Measurements from ENCODE around the gene RNF19B.

Gene RNF19B

DNA sequence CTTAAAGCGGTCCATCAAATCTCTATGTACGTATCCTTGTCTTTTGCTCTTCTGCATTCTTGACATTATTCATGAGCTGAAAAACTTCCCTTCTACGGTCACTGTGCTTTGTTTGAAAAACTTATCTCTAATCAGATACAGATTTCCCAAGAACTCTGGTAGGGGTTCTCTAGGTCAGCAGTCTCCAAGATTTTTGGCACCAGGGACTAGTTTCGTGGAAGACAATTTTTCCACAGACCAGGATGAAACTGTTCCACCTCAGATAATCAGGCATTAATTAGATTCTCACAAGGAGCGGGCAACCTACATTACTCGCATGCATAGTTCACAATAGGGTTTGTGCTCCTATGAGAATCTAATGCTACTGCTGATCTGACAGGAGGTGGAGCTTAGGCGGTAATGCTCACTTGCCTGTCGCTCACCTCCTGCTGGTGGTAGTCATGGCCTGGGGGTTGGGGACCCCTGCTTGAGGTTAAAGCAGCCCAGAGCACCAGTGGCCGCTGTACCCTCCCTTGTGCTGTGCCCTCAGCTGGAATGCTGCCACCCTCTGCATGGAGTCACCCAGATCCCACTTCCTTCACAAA is 41.3 kb upstream of the RNF19B start:
- DNase-seq (ENCODE audit: insufficient read length, low spot score) (no peak), FAIRE-seq (no peak)
- TF ChIP-seq POLR2A (IDR thresholded peaks at IDR 0.05; ENCODE audit: low read depth, low read length) (no peak), POLR2AphosphoS5 (IDR thresholded peaks at IDR 0.05; ENCODE audit: low read depth, low read length) (no peak), POU2F2 (IDR thresholded peaks at IDR 0.05; ENCODE audit: low read depth, low read length) (no peak), PAX5 (IDR thresholded peaks at IDR 0.05; ENCODE audit: insufficient read depth, low read length, severe bottlenecking) (no peak), TAF1 (IDR thresholded peaks at IDR 0.05; ENCODE audit: low read depth, low read length) (no peak), SPI1 (IDR thresholded peaks at IDR 0.05; ENCODE audit: low read depth, low read length) (no peak)

DNA sequence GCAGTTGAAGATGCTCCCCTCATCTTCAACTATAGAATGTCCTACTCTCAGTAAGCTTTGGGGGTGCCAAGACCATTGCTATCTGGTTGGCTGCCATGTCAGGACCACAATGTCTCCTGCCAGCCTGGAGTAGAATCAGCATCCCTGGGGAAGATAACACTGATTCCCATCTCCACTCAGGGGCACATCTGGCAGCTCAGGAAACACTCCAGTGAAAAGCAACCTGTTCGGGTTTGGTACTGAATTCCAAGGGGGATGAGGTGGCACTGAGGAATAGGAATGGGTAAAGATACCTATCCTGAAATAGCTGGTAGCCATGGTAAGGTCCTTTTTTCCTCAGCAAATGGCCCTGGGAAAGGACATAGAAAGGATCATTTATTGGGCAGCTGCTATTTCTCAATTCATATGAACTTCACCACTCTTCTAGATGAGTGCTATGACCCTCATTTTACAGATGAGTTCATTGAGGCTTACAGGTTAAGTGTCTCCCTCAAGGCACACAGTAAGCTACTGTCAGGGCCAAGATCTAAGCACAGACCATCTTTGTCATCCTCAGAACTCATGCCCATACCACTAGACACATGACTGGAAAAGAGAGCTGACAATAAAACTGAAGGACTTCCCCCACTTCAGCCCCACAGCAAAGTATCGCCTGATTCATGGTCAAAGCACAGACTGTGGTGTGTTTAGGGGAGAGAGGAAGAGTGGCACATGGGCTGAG is 40.7 kb upstream of the RNF19B start:
- no peak for DNase-seq (ENCODE audit: insufficient read length, low spot score)
- FAIRE-seq: no peak
- no peak for TF ChIP-seq POLR2A (IDR thresholded peaks at IDR 0.05; ENCODE audit: low read depth, low read length)
- TF ChIP-seq SPI1 (IDR thresholded peaks at IDR 0.05; ENCODE audit: low read depth, low read length): no peak
- no peak for TF ChIP-seq POU2F2 (IDR thresholded peaks at IDR 0.05; ENCODE audit: low read depth, low read length)
- TF ChIP-seq PAX5 (IDR thresholded peaks at IDR 0.05; ENCODE audit: insufficient read depth, low read length, severe bottlenecking): no peak
- TF ChIP-seq TAF1 (IDR thresholded peaks at IDR 0.05; ENCODE audit: low read depth, low read length): no peak
- TF ChIP-seq POLR2AphosphoS5 (IDR thresholded peaks at IDR 0.05; ENCODE audit: low read depth, low read length): 0 out of 2 replicates have a peak, but pooled peaks have one; percentile 25

DNA sequence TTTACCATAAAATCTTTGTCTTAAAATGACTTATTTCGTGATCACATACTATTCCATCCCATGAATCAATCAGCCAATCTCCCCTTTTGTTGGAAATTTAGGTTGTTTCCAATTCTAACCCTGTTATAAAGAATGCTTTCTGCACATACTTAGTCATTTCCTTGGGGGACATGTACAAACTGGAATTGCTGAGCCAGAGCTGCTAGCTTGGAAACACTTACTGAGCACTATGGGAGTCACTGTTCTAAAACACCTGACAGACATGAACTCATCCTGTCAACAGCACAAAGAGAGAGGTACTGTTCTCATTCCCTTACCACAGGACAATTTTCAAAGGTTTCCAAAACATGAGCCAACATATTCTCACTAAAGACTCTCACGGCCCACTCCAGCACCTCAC is 40.0 kb upstream of the RNF19B start:
- no peak for DNase-seq (ENCODE audit: insufficient read length, low spot score)
- TF ChIP-seq TAF1 (IDR thresholded peaks at IDR 0.05; ENCODE audit: low read depth, low read length): no peak
- TF ChIP-seq PAX5 (IDR thresholded peaks at IDR 0.05; ENCODE audit: insufficient read depth, low read length, severe bottlenecking): no peak
- TF ChIP-seq POU2F2 (IDR thresholded peaks at IDR 0.05; ENCODE audit: low read depth, low read length): no peak
- TF ChIP-seq SPI1 (IDR thresholded peaks at IDR 0.05; ENCODE audit: low read depth, low read length): no peak
- TF ChIP-seq POLR2A (IDR thresholded peaks at IDR 0.05; ENCODE audit: low read depth, low read length): no peak
- TF ChIP-seq POLR2AphosphoS5 (IDR thresholded peaks at IDR 0.05; ENCODE audit: low read depth, low read length): no peak
- FAIRE-seq: no peak

DNA sequence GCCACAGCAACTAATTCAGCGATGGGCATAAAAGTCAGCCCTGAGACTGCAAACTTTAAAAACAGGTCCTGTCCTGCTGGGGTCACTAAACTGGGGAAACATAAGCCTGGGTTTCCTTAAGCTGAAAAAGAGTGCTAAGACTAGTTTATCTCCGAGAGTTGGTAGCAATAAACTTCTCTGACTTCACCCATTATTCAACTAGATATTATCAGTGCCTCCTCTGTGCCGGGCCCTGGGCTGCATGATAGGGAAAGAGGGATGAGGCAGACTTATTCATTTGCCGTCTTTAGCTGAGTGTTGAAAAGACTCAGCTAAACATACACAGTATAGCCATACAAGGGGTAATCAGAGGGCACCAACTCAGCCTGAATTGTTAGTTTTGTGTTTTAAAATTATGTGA is 39.0 kb upstream of the RNF19B start:
- no peak for DNase-seq (ENCODE audit: insufficient read length, low spot score)
- no peak for TF ChIP-seq POU2F2 (IDR thresholded peaks at IDR 0.05; ENCODE audit: low read depth, low read length)
- no peak for TF ChIP-seq POLR2A (IDR thresholded peaks at IDR 0.05; ENCODE audit: low read depth, low read length)
- TF ChIP-seq SPI1 (IDR thresholded peaks at IDR 0.05; ENCODE audit: low read depth, low read length): no peak
- TF ChIP-seq TAF1 (IDR thresholded peaks at IDR 0.05; ENCODE audit: low read depth, low read length): no peak
- TF ChIP-seq PAX5 (IDR thresholded peaks at IDR 0.05; ENCODE audit: insufficient read depth, low read length, severe bottlenecking): no peak
- no peak for TF ChIP-seq POLR2AphosphoS5 (IDR thresholded peaks at IDR 0.05; ENCODE audit: low read depth, low read length)
- no peak for FAIRE-seq

DNA sequence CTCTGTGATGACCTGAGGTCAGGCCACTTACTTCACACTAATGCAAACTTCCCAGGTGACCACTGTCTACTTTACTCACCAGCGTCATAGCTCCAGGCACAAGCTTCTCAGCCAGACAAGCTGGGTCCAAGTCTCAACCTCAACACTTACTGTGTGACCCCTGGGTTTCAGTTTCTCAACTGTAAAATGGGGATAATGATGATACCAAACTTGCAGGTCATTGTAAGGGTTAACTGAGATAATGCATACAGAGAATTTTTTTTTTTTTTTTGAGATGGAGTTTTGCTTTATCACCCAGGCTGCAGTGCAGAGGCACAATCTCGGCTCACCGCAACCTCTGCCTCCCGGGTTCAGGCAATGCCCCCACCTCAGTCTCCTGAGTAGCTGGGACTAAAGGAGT is 37.4 kb upstream of the RNF19B start:
- DNase-seq (ENCODE audit: insufficient read length, low spot score): no peak
- FAIRE-seq: no peak
- TF ChIP-seq POU2F2 (IDR thresholded peaks at IDR 0.05; ENCODE audit: low read depth, low read length) (no peak), TAF1 (IDR thresholded peaks at IDR 0.05; ENCODE audit: low read depth, low read length) (no peak), POLR2A (IDR thresholded peaks at IDR 0.05; ENCODE audit: low read depth, low read length) (no peak), SPI1 (IDR thresholded peaks at IDR 0.05; ENCODE audit: low read depth, low read length) (no peak), POLR2AphosphoS5 (IDR thresholded peaks at IDR 0.05; ENCODE audit: low read depth, low read length) (no peak), PAX5 (IDR thresholded peaks at IDR 0.05; ENCODE audit: insufficient read depth, low read length, severe bottlenecking) (no peak)

DNA sequence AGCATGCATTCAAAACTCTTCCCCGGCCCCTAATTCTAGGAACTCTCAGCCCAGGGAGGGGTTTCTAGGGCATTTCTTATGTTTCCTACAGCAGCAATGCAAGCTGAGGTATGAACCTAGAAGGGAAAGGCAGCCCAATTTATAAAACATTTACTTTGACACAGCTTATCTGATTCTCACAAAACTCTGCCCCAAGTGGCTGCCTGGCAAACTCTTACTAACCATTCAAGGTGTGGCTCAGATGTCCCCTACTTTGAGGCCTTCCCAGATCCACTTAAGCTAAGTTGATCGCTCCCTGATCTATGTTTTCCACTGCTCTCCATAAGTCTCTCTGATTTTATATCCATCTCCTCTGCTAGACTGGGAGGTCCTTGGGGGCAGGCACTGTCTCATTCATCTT is 36.7 kb upstream of the RNF19B start:
- no peak for DNase-seq (ENCODE audit: insufficient read length, low spot score)
- no peak for TF ChIP-seq POU2F2 (IDR thresholded peaks at IDR 0.05; ENCODE audit: low read depth, low read length)
- no peak for TF ChIP-seq PAX5 (IDR thresholded peaks at IDR 0.05; ENCODE audit: insufficient read depth, low read length, severe bottlenecking)
- TF ChIP-seq POLR2AphosphoS5 (IDR thresholded peaks at IDR 0.05; ENCODE audit: low read depth, low read length): no peak
- TF ChIP-seq POLR2A (IDR thresholded peaks at IDR 0.05; ENCODE audit: low read depth, low read length): no peak
- TF ChIP-seq SPI1 (IDR thresholded peaks at IDR 0.05; ENCODE audit: low read depth, low read length): no peak
- no peak for TF ChIP-seq TAF1 (IDR thresholded peaks at IDR 0.05; ENCODE audit: low read depth, low read length)
- FAIRE-seq: no peak

DNA sequence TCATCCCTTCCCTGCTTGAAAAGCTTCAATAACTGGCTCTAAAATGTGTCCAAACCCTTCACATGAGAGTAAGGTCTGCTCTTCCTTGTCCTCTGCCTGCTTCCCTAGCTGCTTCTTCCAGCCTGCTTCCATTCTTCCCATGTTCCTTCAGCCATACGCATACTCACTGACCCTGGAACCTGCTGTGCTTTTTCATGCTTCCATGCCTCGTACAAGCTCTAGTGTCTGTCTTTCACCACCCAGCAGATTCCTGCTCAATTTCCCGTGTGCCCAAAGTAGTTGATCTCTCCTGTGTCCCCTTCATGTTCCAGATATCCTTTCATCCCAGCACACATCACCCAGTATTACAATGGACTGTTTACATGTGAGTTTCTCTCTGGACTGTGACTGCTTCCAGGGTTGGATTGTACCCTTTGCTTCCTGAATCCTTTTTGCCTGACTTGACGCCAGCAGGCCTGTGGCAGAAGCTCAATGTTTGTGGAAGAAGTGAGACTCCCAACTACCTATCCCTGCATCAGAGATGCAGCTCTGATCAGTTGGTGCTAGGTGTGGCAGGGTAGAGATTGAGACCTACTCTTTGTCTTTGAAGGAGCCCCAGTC is 35.9 kb upstream of the RNF19B start:
- no peak for DNase-seq (ENCODE audit: insufficient read length, low spot score)
- no peak for FAIRE-seq
- TF ChIP-seq POLR2AphosphoS5 (IDR thresholded peaks at IDR 0.05; ENCODE audit: low read depth, low read length) (no peak), PAX5 (IDR thresholded peaks at IDR 0.05; ENCODE audit: insufficient read depth, low read length, severe bottlenecking) (no peak), POLR2A (IDR thresholded peaks at IDR 0.05; ENCODE audit: low read depth, low read length) (no peak)

DNA sequence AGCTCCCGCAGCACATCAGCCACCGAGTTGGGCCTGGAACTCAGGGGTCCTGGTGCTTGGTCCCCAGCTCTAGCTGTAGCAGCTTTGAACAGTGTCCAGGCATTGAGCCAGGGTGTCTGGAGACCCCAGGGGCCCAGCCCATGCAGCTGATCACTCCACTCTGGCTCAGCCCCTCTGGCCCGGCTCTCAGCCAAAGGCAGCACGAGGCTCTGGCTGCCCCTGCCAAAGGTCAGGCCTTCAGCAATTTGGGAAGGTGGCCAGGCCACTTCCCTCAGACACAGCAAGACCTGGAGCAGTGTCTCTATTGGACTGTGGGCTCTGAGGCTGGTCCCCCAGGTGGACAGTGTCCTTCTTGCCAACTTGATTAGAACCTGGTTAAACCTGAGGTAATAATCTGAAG is 34.4 kb upstream of the RNF19B start:
- TF ChIP-seq TAF1 (IDR thresholded peaks at IDR 0.05; ENCODE audit: low read depth, low read length) (no peak), POLR2AphosphoS5 (IDR thresholded peaks at IDR 0.05; ENCODE audit: low read depth, low read length) (no peak), POU2F2 (IDR thresholded peaks at IDR 0.05; ENCODE audit: low read depth, low read length) (no peak), PAX5 (IDR thresholded peaks at IDR 0.05; ENCODE audit: insufficient read depth, low read length, severe bottlenecking) (no peak), POLR2A (IDR thresholded peaks at IDR 0.05; ENCODE audit: low read depth, low read length) (no peak), SPI1 (IDR thresholded peaks at IDR 0.05; ENCODE audit: low read depth, low read length) (no peak)
- FAIRE-seq: no peak
- DNase-seq (ENCODE audit: insufficient read length, low spot score): no peak

DNA sequence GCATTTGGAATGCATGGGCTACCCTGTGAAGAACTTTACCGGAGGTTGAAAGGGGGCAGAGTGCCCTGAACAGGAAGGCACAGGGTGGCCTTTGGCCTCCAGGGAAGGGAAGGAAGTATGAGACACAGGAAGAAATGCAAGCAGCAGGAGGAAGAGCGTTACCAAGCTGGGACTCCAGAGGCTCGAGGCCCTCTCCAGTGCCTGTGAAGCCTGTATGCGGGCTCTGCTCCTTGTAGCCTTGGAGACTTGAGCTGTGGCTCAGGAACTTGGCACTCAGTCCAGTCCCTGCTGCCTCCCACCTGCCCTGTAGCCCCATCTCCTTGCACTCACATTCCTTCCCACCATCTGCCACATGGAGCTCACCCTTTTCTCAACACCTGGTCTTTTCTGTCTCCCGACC is 33.5 kb upstream of the RNF19B start:
- no peak for TF ChIP-seq POLR2AphosphoS5 (IDR thresholded peaks at IDR 0.05; ENCODE audit: low read depth, low read length)
- FAIRE-seq: no peak
- no peak for DNase-seq (ENCODE audit: insufficient read length, low spot score)

Data from GM12891 (cell line).